GM12872 (cell line): ENCODE measurements around the gene FAM171A2.

Experiments
- CTCF ChIP-seq: IDR thresholded peaks from 3 replicates; pipeline ENCODE4 v1.5.1; 2011; ENCODE audit warnings: low read depth, mild to moderate bottlenecking, low read length, moderate library complexity; ENCODE audit not compliant: insufficient read depth

Gene FAM171A2

GRCh38 chr17:44327715-44328449 lies 35.8 kb downstream of the FAM171A2 start:
- TF ChIP-seq CTCF, result no peak

GRCh38 chr17:44326861-44327444 lies 36.7 kb downstream of the FAM171A2 start:
- no peak for TF ChIP-seq CTCF

GRCh38 chr17:44324571-44325275 lies 38.9 kb downstream of the FAM171A2 start, which contains the start of gene SLC25A39:
Gene SLC25A39, minus strand, starts transcription at chr17:44324823. Its CDS starts 1,261 bp downstream, at chr17:44323562.
- no peak for TF ChIP-seq CTCF

GRCh38 chr17:44324092-44324570 lies 39.5 kb downstream of the FAM171A2 start:
- no peak for TF ChIP-seq CTCF

- no peak for TF ChIP-seq CTCF
Observed at GRCh38 chr17:44323359-44324091, 40.1 kb downstream of the FAM171A2 start.

- no peak for TF ChIP-seq CTCF
Observed at GRCh38 chr17:44322236-44322895, 41.3 kb downstream of the FAM171A2 start.
